Stimulated activated CD8-positive, alpha-beta memory T cell treated with anti-CD3 and anti-CD28 coated beads, Interleukin-15, amount 100 ng/mL, for 1 hour (primary cell): ENCODE results near the gene ERGIC1.
"Not testable (repeated sequence)": the region's sequence is repeated elsewhere in the genome, so short reads cannot be mapped to it uniquely, and the experiment has no call there.

Experiments
- DNase-seq: peaks from one replicate; pipeline ENCODE4 v3.0.0-alpha.2; 2020; ENCODE audit warnings: low read depth

The ERGIC1 gene

DNA sequence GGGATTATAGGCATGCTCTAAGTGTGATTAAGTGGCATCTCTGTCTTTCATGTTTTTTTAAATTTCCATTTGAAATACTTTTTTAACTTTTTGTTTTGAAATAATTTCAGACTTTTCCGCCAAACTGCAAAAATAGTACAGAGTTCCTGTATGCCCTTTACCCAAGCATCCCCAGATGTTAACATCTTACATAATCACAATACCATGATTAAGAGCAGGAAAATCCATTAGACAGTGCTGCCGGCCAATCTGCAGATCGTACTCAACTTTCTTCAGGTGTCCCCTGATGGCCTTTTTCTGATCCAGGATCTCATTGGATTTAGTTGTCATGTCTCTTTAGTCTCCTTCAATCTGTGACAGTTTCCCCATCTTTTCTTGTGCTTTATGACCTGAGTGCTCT, 49.0 kb downstream of the ERGIC1 start:
- DNase-seq = no peak

DNA sequence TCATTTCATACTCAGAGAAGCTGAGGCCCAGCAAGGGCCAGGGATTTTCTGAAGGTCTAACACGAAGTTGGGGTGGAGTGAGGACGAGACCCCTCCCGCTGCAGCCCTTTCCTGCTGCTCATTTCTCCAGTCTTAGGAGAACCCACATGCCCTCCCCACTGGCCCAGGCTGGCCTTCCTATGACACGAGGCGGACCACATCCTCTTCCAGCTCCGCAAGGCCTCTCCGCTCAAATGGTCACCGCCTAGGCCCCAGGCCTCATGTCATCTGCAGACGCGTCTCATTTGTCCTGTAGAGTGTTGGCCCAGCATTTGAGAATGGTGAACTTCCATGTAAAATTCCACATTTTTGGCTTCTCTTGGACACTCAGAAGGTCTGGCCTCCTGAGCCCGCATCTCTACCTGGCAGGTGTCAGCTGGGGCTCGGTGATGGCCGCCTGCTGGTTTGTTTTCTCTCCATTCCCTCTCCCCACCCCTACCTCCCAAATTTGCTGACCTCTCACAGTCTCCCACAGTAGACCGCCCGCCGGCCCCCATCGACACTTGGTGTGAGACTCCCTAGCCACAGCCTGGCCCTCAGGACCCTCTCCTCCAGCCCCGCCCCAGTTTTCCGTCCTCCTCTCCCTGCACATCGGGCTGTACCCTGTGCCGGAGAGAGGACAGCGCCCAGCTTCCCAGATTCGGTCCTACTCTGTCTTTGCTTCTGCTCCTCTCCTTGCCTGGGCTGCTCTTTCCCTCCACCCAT, 51.7 kb downstream of the ERGIC1 start:
- DNase-seq = no peak

DNA sequence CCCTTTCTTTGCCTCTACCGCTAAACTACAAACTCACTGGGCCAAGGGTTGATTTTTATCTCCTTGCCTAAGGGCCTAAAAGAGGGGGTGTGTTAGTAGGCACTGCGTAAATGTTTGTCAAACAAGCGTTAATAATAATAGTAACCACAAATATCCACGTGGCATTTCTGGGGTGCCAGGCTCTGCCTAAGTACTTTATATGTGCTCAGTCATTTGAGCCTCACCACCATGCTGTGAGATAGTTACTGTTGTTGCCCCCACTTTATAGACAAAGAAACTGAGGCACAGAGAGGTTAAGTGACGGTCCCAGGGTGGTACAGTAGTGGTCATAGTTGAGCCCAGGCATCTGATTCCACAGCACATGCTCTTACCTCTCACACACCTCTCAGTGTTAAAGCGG, 52.4 kb downstream of the ERGIC1 start:
- DNase-seq = no peak

DNA sequence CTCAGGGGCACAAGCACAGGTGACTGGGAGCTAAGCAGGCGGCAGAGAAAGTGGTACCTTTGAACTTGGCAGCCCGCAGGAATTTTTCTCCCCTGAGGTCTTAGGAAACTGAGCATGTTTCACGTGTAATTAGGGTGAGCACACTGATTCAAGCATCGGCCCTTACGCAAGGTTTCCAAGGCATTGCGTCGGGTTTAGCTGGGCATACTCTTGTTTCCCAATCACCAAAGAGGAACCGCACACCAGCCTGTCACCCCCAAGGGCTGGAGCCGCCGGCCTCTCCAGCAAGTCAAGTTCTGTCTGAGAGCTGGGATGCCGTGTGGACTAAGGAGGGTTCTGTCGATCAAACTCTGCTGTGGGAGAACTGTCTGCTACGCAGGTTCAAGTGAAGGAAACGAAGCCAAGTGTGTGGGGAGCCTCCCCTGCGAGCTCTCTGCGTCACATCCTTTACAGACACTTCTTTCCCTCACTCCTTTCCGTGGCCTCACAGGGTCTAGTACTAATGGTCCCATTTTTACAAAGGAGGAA, 53.0 kb downstream of the ERGIC1 start:
- DNase-seq = no peak

DNA sequence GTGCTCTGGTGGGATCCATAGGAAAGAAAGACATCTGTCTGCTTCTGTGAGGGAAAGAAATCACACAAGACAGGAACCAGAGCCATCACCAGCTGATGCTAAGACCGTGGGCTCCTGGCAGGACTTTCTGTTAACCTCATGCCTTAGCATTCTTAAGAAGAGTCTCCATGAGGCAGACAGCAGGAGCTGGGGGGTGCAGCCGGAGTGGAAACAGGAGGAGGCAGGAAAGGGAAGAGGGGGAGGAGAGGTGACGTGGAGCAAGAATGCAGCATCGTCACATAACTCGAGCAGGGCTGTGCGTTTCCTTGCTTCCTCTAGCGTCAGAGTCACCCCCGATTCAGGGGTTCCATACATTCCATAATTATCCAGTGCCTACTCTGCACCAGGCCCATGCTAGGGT, 53.6 kb downstream of the ERGIC1 start:
- DNase-seq = no peak

DNA sequence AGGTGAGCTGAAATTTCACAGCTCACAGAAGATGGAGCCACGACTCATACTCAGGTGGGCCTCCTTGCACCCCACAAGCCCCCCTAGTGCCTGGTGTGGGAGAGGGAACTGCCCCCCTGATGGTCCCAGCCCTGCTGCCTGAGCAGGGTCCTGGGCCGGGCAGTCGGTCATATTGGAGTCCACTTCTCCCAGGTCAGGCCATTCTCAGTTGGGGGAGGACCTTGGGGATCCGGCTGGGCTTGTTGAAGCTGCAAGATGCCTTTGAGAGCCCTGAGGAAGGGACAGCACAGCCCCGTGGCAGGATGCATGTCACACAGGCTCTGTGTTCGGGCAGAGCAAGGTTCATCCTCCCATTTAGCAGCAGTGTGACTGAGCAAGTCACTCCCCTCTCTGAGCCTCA, 56.6 kb downstream of the ERGIC1 start:
- no peak for DNase-seq

DNA sequence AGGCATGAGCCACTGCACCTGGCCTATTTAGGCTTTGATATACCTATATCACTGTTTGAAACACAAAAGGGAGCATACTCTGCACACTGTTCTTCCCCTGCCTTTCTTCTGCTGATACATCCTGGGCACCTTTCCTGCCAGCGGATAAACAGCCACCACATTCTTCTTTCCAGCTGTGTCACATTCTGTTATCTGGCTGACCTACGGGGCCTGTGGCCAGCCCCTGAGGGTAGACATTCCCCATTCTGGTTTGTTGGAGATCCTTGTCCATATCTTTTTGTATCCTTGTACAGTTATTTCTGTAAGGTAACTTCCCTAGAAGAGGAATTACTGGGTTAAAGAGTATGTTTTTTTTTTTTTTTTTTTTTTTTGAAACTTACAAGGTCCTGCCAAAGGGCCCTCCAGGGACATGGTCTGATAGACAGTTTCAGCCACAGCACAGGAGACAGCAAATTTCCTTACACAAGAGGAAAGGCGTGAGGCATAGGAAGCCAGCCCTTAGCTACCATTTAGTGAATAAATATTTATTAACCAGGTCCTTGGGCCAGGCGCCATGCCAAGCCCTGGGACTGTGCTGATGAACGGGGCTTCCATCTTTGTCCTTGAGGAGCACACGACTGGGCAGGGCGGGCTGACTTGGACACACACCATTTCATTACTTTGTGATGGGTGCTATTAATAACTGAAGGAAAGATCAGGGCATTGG, 57.8 kb downstream of the ERGIC1 start:
- DNase-seq = no peak

DNA sequence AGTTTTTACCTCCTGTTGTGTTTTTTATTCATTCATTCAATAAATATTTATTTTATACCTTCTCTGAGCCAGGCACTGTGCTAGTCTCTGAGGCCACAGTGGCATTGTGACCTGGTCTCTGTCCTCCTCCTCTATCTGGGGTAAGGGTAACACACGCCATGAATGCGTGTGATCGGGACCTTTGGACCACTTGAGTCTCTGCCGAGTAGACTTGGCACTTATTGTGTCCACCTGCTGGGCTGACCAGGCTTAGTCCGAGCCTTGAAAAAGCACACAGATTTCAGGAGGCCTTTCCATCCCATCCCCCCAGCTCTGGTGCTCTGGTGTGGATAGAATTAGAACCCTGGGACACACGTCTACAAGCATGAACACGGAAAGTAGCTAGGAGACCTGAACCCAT, 58.7 kb downstream of the ERGIC1 start:
- DNase-seq = no peak

DNA sequence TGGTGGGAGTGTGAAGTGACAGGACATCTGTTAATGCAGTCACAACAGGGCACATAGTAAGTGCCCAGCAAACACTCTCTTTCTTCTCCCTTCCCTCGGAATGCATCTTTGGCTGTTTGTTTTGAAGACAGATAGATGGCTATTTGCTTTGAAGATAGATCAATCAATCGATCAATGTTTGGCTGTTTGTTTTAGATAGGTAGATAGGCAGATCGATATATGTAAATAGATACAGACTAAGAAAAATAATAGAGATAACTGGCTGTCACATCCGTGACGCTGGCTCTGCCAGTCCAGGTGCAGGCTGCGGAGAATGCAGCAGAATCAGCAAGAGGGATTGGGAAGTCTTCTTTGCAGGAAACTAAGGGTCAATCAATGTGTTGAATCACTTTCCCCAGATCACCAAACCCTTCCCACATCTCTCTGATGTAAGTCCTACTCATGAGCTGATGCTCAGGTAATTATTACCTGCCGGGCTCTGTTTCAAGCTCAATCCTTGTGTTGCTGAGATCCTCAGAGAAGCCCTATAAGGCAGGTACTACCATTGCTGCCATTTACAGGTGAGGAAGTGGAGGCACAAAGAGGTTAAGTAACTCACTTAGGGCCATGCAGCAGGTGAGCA, 60.8 kb downstream of the ERGIC1 start:
- DNase-seq = no peak

DNA sequence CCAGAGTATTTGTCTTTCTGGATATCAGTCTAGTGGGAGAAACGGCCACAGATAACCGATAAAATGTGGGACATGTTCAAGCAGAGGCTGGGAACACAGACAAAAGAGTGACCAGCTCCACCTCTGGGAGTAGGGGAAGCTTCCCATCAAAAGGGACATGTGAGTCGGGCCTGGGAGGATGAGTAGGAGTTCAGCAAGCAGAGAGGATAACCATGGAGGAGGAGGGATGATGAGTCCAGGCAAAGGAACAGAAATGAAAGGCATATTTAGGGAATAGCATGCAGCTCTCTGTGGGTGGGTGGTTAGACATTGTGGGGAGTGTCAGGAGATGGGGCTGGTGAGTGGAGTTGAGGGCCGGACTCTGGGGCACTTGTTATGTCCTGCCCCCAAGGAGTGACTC, 61.5 kb downstream of the ERGIC1 start:
- DNase-seq = no peak

DNA sequence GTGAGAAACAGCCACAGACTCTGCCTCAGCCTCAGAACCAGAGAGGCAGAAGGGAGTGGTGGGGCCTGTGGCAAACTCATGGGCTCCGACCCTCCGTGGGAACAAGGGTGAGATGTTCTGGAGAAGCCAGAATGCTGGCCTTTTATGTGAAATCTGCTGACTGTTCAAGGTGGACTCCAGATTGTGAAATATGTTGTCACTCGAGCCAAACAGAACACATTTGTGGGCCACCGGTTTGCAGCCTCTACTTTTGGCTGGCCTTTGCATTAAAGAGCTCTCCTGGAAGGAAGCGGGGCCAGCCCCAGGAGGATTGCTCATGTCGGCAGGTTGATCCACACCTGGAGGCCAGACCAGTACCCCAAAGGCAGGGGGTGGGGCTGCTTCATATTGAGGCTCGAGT, 62.4 kb downstream of the ERGIC1 start:
- DNase-seq = no peak

DNA sequence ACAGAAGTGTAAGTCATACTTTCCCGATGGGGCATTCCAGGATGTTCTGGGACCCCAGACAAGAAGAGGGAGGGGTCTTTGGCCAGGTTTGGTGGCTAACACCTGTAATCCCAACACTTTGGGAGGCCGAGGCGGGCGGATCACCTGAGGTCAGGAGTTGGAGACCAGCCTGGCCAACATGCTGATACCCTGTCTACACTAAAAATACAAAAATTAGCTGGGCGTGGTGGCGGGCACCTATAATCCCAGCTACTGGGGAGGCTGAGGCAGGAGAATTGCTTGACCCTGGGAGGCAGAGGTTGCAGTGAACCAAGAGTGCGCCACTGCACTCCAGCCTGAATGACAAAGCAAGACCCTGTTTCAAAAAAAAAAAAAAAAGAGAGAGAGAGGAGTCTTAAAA, 63.0 kb downstream of the ERGIC1 start:
- not testable (repeated sequence) for DNase-seq

DNA sequence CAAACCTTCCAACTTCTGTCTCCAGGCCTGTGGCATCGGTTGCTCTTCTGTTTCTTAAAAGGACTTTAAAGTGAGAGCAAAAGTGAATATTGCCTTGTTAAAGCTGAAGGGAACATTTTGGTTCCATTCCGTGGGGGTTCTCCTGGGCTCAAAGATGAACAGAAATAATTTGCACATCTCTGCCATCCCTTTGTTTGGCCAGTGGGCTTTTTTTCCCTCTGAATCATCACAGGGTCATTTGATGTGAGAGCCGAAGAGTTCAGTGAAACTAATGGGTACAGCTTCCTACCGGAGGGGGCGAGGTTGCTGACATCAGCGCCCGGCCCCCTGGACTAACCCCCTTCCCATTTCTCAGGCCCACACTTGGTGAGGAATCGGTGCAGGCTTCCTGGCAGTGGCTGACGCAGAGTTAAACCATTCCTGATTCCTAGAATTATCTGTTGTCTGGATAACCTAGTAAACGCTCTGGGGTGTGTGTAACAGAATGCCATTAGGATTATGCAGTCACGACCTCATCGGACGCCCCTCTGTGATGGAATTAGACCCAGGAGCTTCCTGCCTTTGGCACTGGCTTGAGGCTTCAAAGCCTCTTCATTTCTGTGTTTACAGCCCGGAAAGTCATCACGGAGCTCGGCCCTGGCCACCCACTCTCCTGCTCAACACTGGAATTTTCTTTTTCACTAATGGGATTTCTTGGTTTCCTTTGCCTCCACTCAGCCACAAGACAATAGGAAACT, 63.6 kb downstream of the ERGIC1 start:
- no peak for DNase-seq

DNA sequence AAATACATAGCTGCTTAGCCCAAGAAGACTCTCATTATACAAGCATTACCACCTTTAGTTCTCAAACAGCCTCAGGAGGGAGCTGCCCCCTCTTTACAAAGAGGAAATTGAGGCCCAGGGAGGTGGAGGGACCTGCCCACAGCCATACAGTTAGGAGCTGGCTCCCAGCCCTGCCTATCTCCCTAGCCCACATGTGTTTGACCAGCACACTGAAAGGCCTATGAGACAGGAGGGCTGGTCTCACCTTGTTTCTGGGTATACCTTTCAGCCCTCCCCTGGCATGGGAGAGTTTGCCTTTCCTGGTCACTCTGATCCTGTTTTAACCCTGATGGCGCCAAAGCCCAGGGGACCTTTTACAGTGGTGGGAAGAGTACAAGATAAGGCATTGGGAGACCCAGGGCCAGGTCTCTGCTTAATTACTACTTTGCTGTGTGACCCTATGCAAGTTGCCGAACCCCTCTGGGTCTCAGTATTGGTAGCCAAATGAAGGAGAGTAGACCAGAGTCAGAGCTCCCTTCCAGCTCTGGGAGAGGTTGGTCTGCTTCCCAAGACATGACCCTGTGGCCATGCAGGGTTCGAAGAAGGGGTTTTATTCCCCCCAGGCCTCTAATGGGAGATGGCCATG, 64.3 kb downstream of the ERGIC1 start:
- DNase-seq = no peak

DNA sequence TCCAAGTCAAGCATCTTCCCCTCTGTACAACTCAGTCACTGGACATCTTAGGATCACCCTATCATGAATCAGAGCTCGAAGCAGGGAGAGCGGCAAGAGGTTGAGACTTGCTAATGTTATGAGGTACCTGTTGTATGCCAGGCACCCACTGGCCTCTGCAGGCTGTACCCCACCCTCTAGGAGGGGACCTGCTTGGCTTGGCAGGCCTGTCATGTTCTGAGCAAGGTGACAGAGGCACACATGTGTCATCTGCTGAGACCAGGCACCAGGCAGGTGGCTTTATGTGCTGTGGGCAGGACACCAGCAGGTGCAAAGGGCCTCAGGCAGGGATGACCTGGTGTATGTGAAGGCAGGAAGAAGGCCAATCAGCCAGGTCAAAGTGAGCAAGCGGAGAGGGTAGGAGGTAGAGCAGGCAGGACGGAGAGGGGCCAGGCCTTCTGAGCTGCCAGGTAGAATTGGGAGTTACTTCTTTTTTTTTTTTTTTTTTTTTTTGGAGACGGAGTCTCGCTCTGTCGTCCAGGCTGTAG, 64.9 kb downstream of the ERGIC1 start:
- DNase-seq = no peak

DNA sequence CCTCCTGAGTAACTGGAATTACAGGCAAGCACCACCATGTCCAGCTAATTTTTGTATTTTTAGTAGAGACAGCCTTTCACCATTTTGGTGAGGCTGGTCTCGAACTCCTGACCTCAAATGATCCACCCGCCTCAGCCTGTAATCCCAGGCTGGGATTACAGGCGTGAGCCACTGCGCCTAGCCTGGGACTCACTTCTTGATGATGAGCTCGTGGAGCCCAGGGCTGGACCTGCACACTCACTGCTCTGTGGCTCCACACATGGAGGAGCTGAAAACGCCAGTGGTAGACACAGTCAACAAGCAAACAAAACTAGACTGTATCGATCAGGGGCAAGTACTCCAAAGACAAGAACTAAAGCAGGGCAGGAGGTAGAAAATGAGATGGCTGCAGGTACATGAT, 65.4 kb downstream of the ERGIC1 start:
- no peak for DNase-seq

DNA sequence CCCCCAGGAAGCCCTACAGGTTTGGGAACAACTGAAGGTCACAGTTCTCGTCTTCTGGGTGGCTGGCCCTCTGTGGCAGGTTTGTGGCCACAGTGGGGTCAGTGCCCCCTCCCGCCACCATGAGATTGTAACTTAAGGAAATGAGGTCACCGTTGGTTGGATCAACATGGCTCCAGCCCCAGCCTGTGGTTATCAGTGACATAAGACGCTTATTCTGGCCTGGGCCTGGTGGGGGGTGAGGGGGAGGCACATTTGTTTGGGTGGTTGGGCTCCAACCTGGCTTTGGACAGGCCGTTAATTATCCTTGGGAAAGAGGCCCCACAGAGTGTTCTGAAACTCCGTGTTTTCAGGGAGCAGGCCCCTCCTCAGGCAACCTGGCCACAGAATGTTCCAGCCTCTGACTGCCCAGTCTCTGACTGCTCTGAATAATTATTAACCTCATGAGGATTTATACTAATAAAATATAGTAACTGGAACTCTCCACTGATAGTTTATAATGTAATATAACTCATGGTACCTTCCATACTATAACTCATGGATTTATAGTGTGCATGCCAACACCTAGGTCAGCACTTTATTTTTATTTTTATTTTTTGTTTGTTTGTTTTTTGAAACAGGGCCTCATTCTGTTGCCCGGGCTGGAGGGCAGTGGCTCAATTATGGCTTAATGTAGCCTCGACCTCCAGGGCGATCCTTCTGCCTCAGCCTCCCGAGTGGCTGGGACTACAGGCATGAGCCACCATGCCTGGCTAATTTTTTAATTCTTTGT, 67.1 kb downstream of the ERGIC1 start:
- DNase-seq = no peak

DNA sequence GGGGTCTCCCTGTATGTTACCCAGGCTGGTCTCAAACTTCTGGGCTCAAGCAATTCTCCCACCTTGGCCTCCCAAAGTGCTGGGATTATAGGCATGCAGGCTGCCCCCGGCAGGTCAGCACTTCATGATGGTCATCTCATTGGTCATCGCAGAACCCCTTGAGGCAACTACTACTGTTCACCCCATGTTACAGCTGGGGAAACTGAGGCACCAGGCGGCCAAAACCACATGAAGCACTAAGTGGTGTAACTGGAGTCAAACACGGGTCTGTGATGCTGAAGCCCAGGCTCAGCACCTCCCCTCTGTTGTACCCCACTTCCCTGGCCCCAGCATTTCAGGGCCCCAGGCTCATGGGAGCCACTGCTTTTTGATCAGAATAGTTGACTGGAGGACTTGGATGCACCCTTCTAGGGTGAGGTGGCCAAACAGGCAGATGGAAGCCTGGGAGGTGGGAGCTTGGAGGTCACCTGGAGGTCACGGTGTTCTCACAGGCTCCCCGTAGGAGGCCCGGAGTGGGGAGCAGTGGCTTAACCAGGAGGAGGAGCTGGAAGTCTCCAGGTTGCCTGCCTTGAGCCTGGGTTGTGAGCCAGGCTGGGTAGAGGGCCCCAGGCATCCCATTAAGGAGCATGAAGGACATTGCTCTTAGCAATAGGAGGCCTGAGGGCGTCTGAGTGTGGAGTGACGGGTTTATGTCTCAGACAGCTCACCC, 67.9 kb downstream of the ERGIC1 start:
- DNase-seq = no peak

DNA sequence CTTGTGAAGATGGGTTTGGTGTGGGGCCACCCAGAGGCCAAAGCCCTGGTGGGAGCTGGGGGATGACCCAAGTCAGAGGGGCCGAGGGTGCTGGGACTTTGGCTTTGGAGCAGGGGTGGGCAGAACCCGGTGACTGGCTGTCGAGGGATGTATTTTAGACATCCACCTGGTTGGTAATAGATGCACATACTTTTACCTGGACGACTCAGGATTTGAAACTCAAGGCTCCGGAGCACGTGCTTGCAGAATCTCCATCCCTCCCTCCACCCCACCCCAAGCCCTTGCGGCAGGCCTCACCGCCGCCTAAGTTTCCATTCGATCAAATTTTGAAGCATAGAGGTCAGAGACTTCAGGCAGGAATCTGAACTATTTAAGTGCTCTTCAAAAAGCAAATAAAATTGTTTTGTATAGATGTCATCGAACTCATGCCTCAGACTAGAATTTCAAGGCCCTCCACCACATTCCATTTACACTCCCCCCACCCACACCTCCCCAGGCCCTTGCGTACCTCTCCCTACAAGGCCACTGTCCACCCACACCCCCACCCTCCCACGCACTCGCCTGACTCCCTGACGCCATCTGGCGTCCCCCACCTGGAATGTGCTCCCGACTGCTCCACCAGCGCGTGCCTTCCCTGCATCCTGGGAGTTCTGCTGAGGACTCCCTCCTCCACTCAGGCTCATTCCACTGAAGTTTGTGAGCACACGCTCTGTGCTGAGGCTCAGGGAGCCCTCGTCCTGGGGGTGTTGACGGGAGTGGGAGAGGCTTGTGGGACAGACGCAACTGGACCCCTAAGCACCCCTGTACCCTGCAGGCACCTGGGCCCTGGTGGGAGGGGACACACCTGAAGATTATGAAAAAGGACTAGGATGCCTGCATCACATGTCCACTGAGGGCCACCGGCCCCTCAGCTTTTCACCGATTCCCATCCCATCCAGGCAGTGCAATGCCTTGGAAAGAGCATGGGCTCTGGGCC, 68.7 kb downstream of the ERGIC1 start:
- DNase-seq = no peak
